K562 (cell line): ENCODE data around the gene ARL4D. TPM values are rescaled to one million over a fixed set of nuclear protein-coding genes. Genes with fewer than 3 reads are reported as not detected.

ENCODE experiments used
- BRF1 ChIP-seq: IDR thresholded peaks from 3 replicates; pipeline ENCODE4 v1.6.1; 2011; ENCODE audit warnings: borderline replicate concordance, mild to moderate bottlenecking; ENCODE audit not compliant: insufficient read length; ENCODE audit errors: extremely low read depth
- CBFA2T3 ChIP-seq: fragments of 450-650 bp; IDR thresholded peaks from 2 replicates; pipeline ENCODE4 v1.6.1; 2017
- DDX20 ChIP-seq: fragments of 450-650 bp; IDR thresholded peaks from 2 replicates; pipeline ENCODE4 v1.6.1; 2016; ENCODE audit warnings: missing genetic modification characterization, low read depth, mild to moderate bottlenecking, missing compliant biosample characterization, moderate library complexity
- E2F6 ChIP-seq, 2 experiments: IDR thresholded peaks; 2 replicates each; pipeline ENCODE4 v1.6.1; 2011; ENCODE audit warnings: borderline replicate concordance in 1 of 2, control low read depth in 1 of 2, low read depth in 1 of 2, low read length in 1 of 2, mild to moderate bottlenecking in 1 of 2, mixed read lengths in 1 of 2, moderate library complexity in 1 of 2; ENCODE audit not compliant: insufficient read depth in 1 of 2, insufficient read length in 1 of 2, poor library complexity in 1 of 2, severe bottlenecking in 1 of 2; ENCODE audit errors: extremely low read depth in 1 of 2
- GTF2F1 ChIP-seq: IDR thresholded peaks from 2 replicates; pipeline ENCODE4 v1.6.1; 2011; ENCODE audit warnings: low read depth, low read length, improper control_type of control experiment
- HDAC8 ChIP-seq: fragments of 450-650 bp; IDR thresholded peaks from 2 replicates; pipeline ENCODE4 v1.6.1; 2016; ENCODE audit warnings: mild to moderate bottlenecking, missing genetic modification characterization, moderate library complexity, missing compliant biosample characterization
- IRF9 ChIP-seq: fragments of 450-650 bp; IDR thresholded peaks from 2 replicates; pipeline ENCODE4 v1.6.1; 2016; ENCODE audit warnings: missing biosample characterization, missing genetic modification characterization
- KDM1A ChIP-seq, 2 experiments: fragments of 450-650 bp; IDR thresholded peaks; 2 replicates each; pipeline ENCODE4 v1.6.1; 2016; ENCODE audit warnings: mild to moderate bottlenecking in 2 of 2
- NRF1 ChIP-seq, 2 experiments: fragments of 450-650 bp; IDR thresholded peaks in 1 of 2; conservative IDR thresholded peaks in 1 of 2; 2 replicates each; pipeline ENCODE4 v1.6.1; 2014; ENCODE audit warnings: mild to moderate bottlenecking in 2 of 2
- PCBP1 ChIP-seq: fragments of 200-400 bp; formaldehyde crosslinking; IDR thresholded peaks from 2 replicates; pipeline ENCODE4 v1.6.1; 2018; ENCODE audit warnings: mild to moderate bottlenecking, low read depth, low read length; ENCODE audit not compliant: poor library complexity, severe bottlenecking
- POLR2B ChIP-seq: fragments of 450-650 bp; IDR thresholded peaks from 2 replicates; pipeline ENCODE4 v1.6.1; 2018; ENCODE audit warnings: low read depth; ENCODE audit not compliant: partially characterized antibody
- RB1 ChIP-seq: fragments of 450-650 bp; IDR thresholded peaks from 2 replicates; pipeline ENCODE4 v1.6.1; 2017; ENCODE audit warnings: low read depth, mild to moderate bottlenecking
- RFX1 ChIP-seq: fragments of 450-650 bp; IDR thresholded peaks from 2 replicates; pipeline ENCODE4 v1.6.1; 2016; ENCODE audit warnings: mild to moderate bottlenecking, moderate library complexity
- SMAD1 ChIP-seq: fragments of 150-350 bp; IDR thresholded peaks from 2 replicates; pipeline ENCODE4 v1.6.1; 2014; ENCODE audit warnings: low read length, low read depth; ENCODE audit not compliant: partially characterized antibody
- SRF ChIP-seq, 2 experiments: fragments of 250-450, 450-650 bp in 1 of 2; sonication (Bioruptor Pico) in 1 of 2; sonication (generic) in 1 of 2; formaldehyde crosslinking; IDR thresholded peaks; 2 replicates each; pipeline versions ENCODE4 v1.5.0 to v1.5.1; 2020 to 2022; ENCODE audit warnings: mild to moderate bottlenecking in 1 of 2, missing genetic modification reagents in 1 of 2
- THAP7 ChIP-seq: fragments of 250-450 bp; sonication (Bioruptor Pico); IDR thresholded peaks from 2 replicates; pipeline ENCODE4 v1.5.0; 2021
- ZNF518B ChIP-seq: fragments of 250-450 bp; sonication (Bioruptor Pico); IDR thresholded peaks from 2 replicates; pipeline ENCODE4 v1.5.0; 2021; ENCODE audit warnings: mild to moderate bottlenecking, moderate library complexity
- polyA plus RNA-seq, 8 experiments: library from polyadenylated mRNA; depleted of rRNA in 4 of 8; stranded (reverse) in 5 of 8; unstranded in 3 of 8; fragments of >200 nt; fragmentation: Nextera tagmentation in 2 of 8; fragmentation: Illumina TruSeq in 1 of 8; extraction: Ambion mirVana in 2 of 8; extraction: Trizol in 1 of 8; gene quantifications; 2 replicates each; pipeline versions ENCODE4 v1.2.1 to v1.2.3, GENCODE V29; 2011 to 2014; ENCODE audit warnings: inconsistent platforms in 1 of 8, missing spikeins in 1 of 8
- total RNA-seq, 7 experiments: library from RNA; depleted of rRNA in 6 of 7; stranded (reverse); fragments of >200 nt in 6 of 7; fragmentation: Illumina TruSeq in 2 of 7; extraction: Trizol in 2 of 7; gene quantifications; 2 replicates each; pipeline versions ENCODE4 v1.2.1 to v1.2.3, GENCODE V29; 2011 to 2021; ENCODE audit warnings: low replicate concordance in 1 of 7

ARL4D gene
- total and polyA plus RNA-seq, 9 of the 15 experiments (the other 6 are each of a cell fraction or from before 2014, with no cell fraction given): 0.07 to 0.53 (median 0.28) TPM; not detected in 1

- TF ChIP-seq IRF9 (tag) (no peak), SRF (CRISPR knock-in tag; IDR thresholded peaks at IDR 0.05) (no peak), RB1 (peak; percentile 16; the same call in 1 of the 2 replicates), GTF2F1 (no peak), POLR2B (peak; percentile 75), BRF1 (no peak), KDM1A (IDR thresholded peaks at IDR 0.05) (no peak), ZNF518B (CRISPR knock-in tag) (no peak), NRF1 (conservative IDR thresholded peaks at IDR 0.05 in 1 of 2, IDR thresholded peaks at IDR 0.05 in 1 of 2) (peak; percentile 59 to 67), DDX20 (tag) (no peak), SMAD1 (no peak), CBFA2T3 (no peak), E2F6 (IDR thresholded peaks at IDR 0.05; ENCODE audit: borderline replicate concordance in 1 of 2, extremely low read depth in 1 of 2, insufficient read depth in 1 of 2, insufficient read length in 1 of 2, low read depth in 1 of 2, low read length in 1 of 2, poor library complexity in 1 of 2, severe bottlenecking in 1 of 2) (peak; percentile 26 to 33), PCBP1 (no peak), HDAC8 (tag) (no peak), THAP7 (CRISPR knock-in tag) (no peak), RFX1 (peak; percentile 78)
Observed at GRCh38 chr17:43388359-43389045, 10.3 kb upstream of the ARL4D start (continued).
